ENCODE data around the gene VPS50.
"Not testable (repeated sequence)": the region's sequence is repeated elsewhere in the genome, so short reads cannot be mapped to it uniquely, and the experiment has no call there.

Gene VPS50

GRCh38 chr7:93337052-93337451, 104.9 kb downstream of the VPS50 start:
- DNase-seq: no peak

- DNase-seq: not testable (repeated sequence)
These were observed 110.0 kb downstream of the VPS50 start for GRCh38 chr7:93342178-93342577.

- DNase-seq: no peak
These were observed 118.2 kb downstream of the VPS50 start for GRCh38 chr7:93350338-93350737.

DNA sequence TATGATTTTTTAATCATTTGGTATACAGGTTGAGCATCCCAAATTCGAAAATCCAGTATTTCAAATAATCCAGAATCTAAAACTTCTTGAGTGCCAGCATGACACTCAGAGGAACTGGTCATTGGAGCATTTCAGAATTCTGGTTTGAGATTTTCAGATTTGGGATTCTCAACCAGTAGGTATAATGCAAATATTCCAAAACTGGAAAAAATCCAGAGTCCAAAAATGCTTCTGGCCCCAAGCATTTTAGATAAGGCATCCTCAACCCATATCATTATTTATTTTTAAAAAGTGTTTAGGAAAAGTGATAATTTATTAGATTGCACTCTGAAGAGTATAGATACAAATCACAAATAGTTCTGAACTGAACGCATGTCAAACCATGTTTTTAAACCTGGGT, 120.7 kb downstream of the VPS50 start:
- DNase-seq: no peak

DNA sequence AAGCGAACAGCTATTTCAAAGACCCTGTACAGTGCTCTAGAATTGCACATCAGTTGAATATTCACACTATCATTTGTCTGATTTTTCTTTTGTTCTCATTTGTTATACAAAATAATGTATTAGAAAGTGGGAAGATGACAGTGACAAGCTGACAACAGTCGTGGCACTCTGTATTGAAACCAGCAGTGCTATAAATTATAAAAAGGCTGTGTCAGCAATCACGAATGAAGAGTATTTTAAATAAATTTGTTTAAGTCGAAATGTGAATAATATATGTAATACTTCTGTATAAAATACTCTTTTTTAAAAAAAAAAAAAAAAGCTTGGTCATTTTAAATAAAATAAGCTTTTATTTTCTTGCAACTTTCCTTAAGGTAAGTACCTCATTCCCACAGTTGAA, 122.6 kb downstream of the VPS50 start:
- no peak for DNase-seq

DNA sequence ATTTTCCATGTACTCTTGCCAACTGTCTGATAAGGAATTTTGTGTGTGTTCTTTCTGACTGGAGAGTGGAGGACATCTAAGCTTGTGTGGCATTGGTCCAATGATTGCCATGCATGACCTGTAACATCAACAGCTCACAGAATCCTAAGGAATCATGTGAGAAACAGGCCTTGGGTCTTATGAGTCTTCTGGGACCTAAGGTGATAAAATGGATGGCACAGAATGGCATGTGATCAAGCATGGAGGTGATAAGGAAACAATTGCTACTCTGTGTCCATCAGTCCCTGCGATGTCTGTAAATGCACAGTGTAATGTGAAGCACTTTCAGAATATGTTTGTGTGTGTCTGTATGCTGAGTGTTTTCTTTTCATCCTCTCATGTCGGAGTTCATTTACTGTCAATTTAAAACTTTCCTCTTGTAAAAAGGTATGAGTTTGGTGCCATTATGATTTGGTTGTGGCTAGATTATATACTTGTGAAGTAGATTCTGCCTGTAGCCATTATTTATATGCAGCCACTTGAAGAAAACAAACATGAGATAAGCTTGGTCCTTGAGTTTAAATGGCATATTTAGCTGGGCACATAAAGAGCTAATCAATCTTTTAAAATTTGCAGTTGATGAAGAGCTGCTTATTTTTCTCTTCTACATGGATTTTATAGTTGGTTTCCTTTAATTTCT, 127.5 kb downstream of the VPS50 start:
- DNase-seq: no peak

- DNase-seq: no peak
These were observed 129.7 kb downstream of the VPS50 start for GRCh38 chr7:93361853-93362252.

DNA sequence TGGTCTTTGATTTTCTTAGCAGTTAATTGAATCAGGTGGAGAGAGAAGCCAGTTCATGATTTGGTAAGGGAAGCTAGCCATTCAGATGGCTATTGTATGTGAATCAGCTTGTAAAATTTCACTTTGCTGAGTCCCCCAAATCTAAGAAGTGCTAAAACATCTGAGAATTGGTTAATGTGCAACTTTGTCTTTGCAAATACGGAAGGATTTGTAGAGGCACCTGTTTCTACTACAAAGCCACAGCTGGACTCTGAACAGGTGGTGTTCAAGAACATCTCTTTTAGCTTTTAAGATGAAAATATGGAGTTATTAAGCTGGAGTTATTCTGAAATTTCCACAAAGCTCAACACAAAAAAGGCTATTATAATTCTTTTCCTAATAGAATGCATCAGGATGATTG, 132.6 kb downstream of the VPS50 start:
- DNase-seq: no peak

DNA sequence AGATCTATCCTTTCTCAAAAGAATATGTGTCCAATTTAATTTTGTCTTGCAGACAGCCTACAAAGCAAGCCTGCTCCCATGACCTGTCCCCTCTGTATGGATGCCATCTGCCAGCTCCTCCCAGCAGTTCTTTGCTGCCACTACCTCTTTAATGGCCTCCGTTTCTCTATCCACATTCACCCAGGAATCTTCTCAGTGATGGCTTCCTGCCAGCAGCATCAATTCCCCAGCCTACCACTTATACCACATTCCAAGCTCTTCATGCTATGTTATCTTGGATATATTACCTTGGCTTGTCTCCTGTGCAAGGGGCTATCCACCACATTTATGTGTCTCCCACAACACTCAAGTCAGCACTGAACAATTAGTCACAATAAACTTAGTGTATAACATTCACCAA, 133.2 kb downstream of the VPS50 start:
- no peak for DNase-seq

- DNase-seq: no peak
These were observed 134.7 kb downstream of the VPS50 start for GRCh38 chr7:93366816-93367215.

GRCh38 chr7:93367254-93367653, 135.1 kb downstream of the VPS50 start:
- DNase-seq: no peak

DNA sequence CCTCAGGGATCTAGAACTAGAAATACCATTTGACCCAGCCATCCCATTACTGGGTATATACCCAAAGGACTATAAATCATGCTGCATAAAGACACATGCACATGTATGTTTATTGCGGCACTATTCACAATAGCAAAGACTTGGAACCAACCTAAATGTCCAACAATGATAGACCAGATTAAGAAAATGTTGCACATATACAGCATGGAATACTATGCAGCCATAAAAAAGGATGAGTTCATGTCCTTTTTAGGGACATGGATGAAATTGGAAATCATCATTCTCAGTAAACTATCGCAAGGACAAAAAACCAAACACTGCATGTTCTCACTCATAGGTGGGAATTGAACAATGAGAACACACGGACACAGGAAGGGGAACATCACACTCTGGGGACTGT, 138.8 kb downstream of the VPS50 start:
- DNase-seq: not testable (repeated sequence)

GRCh38 chr7:93373537-93373936, 141.4 kb downstream of the VPS50 start:
- no peak for DNase-seq

DNA sequence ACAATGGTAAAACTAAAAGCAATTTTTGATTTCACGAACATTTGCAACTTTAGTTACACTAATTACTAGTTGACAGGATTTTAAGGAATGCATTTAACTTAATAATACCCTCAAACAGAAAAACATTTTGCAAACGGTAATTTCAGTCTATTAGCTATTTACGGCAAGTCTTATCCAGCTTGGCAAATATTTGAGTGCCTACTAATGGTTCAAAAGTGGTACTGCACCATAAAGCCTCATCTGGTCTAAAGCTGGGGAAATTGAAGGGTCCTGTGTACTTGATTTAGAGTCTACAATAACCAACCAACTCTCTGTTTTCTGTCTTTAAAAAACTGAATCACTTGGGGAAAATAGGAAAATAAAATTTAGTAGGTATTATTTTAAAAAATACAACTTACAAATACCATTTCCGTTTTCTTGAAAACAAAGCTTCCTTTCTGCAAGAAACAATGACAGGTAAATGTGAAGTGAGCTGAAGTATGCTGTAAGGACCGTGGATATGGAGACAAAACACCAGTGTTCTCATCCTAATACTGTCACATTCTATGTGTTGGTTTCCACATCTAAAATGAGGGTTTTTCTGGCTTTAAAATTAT, 142.3 kb downstream of the VPS50 start:
- no peak for DNase-seq

DNA sequence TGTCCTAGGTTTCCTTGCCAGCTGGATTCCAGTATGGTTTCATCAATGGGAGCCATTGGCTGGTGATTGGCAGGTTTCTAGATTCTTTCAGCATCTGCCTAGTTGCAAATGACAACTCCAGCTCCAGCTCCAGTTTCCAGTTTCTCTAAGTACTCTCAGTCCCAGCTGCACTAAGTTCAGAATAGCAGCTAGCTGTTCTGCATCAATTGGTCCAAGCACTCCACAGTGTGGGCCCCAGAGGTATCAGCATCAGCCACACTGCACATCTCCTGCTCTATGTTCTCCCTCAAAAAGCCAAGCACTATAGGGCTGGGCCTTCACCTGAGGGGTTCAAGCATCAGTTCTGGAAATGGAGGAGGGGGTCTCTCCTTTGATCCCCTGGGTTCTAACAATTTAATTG, 143.4 kb downstream of the VPS50 start:
- no peak for DNase-seq

DNA sequence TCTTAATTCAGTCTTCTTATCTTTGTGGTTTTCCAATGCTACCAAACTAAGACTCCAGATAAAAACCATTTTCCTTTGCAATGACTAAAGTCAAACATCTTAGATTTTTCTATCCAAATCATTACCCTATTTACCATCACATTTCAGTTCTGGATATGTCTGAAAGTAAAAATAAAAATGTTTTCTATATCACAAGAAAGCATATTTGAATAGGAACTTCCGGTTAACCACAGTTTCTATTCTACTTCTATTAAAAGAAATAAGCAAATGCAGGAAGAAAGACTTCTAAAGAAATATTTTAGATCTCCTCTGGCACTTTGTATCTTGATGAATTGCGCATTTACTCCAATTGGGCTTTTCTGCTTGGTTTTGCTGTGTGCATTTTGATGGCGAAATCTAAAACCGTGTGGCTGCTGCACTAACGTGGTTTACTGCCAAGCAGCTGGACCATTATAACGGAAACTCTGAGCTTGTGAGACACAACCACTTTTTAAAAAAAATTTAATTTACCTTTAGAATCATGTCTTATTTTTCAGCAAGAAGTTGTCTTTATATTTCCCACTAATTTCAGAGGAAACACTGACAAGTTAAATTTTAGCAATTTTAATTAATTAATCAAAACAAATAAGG, 146.1 kb downstream of the VPS50 start:
- DNase-seq: no peak

GRCh38 chr7:93382362-93382761, 150.2 kb downstream of the VPS50 start:
- DNase-seq: no peak

- DNase-seq: no peak
These were observed 158.5 kb downstream of the VPS50 start for GRCh38 chr7:93390660-93391059.

GRCh38 chr7:93392984-93393383, 160.8 kb downstream of the VPS50 start:
- no peak for DNase-seq

DNA sequence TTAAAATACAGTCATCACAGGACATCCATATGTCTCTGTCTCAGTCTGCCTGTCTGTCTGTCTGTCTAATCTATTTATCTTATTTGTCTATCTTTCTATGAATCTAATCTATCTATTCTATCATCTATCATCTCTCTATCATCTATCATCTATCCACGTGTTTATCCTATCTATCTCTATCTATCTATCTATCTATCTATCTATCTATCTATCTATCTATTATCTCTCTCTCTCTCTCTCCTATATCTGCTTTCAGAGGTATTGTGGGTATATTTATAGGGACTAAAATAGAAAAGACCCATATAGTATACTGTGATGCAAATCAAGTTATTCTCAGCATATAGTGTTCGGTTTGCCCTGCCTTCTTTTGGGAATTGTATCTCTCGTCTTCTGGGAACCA, 167.5 kb downstream of the VPS50 start:
- no peak for DNase-seq

DNA sequence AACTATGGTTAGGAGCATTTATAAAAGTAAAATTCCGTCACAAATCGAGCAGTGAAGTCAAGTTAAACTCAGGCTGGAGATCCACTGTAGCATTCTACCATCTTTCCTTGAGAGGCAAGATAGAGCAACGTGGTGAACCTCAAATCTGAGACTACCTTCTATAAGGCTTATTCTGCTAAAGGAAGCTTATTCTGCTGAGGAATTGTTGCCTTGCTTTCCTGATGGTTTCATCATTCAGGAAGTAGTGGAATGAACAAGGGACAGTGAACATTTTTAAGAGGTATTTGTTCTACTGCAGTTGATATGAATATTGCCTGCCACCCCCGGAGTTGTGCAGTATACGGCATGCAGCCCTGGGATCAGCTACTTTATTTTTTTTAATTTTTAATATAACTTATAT, 170.8 kb downstream of the VPS50 start:
- no peak for DNase-seq

- no peak for DNase-seq
These were observed 175.1 kb downstream of the VPS50 start for GRCh38 chr7:93407239-93407638.

- no peak for DNase-seq
These were observed 177.2 kb downstream of the VPS50 start for GRCh38 chr7:93409324-93409723.

Measured in activated naive CD4-positive, alpha-beta T cell (primary cell).